HEK293 (cell line): Measurements from ENCODE around the gene IWS1.
"Not testable (repeated sequence)": the region's sequence is repeated elsewhere in the genome, so short reads cannot be mapped to it uniquely, and the experiment has no call there.

Source experiments
- CTCF ChIA-PET: fragments of 350-600 bp; formaldehyde crosslinking; extraction: SDS; loops from one replicate; lab custom pipeline; 2021; ENCODE audit warnings: antibody characterized with exemption; lab: Yijun Ruan, JAX
- POLR2A ChIA-PET: fragments of 300-600 bp; formaldehyde crosslinking; extraction: SDS; loops from one replicate; lab custom pipeline; 2020; ENCODE audit warnings: antibody characterized with exemption, inconsistent platforms; lab: Yijun Ruan, JAX
- H3K27ac ChIP-seq: fragments of 200-500 bp; sonication (Bioruptor generic); 2 replicates; pipeline ENCODE4 v1.5.1; 2014; ENCODE audit warnings: low read depth, low read length, control low read depth, inconsistent platforms; ENCODE audit errors: extremely low read depth
- H3K36me3 ChIP-seq, 2 experiments: fragments of 200-500 bp in 1 of 2; sonication (Bioruptor generic) in 1 of 2; 1 replicate in 1 of 2; 2 replicates in 1 of 2; pipeline ENCODE4 v1.5.1; 2014 to 2017; ENCODE audit warnings: inconsistent platforms in 2 of 2, low read length in 2 of 2; ENCODE audit not compliant: control insufficient read depth in 2 of 2, insufficient read depth in 1 of 2
- H3K4me1 ChIP-seq: fragments of 200-500 bp; sonication (Bioruptor generic); 2 replicates; pipeline ENCODE4 v1.5.1; 2014; ENCODE audit warnings: mild to moderate bottlenecking, low read length, inconsistent platforms; ENCODE audit not compliant: control insufficient read depth, insufficient read depth
- H3K4me3 ChIP-seq: 2 replicates; pipeline ENCODE4 v1.5.1; 2011; ENCODE audit warnings: low read depth, mild to moderate bottlenecking, control low read depth, low read length, moderate library complexity
- H3K9me3 ChIP-seq: fragments of 200-500 bp; sonication (Bioruptor generic); 2 replicates; pipeline ENCODE4 v1.5.1; 2014; ENCODE audit warnings: low read depth, low read length, inconsistent platforms; ENCODE audit not compliant: control insufficient read depth, insufficient read depth
- AEBP2 ChIP-seq: fragments of 450-650 bp; formaldehyde crosslinking; IDR thresholded peaks from 2 replicates; pipeline ENCODE4 v1.5.1; 2016; ENCODE audit warnings: missing biosample characterization, missing genetic modification characterization, borderline replicate concordance
- FEZF1 ChIP-seq: fragments of 450-650 bp; formaldehyde crosslinking; IDR thresholded peaks from 2 replicates; pipeline ENCODE4 v1.5.1; 2016; ENCODE audit warnings: missing biosample characterization, missing genetic modification characterization
- GLI2 ChIP-seq: fragments of 450-650 bp; formaldehyde crosslinking; IDR thresholded peaks from 2 replicates; pipeline ENCODE4; 2017; ENCODE audit warnings: missing biosample characterization, missing genetic modification characterization, low read depth, borderline replicate concordance
- HOXC10 ChIP-seq: sonication (generic); formaldehyde crosslinking; IDR thresholded peaks from 2 replicates; pipeline ENCODE4 v1.8.1; 2023; ENCODE audit warnings: mild to moderate bottlenecking, missing genetic modification reagents
- IKZF3 ChIP-seq: fragments of 450-650 bp; IDR thresholded peaks from 2 replicates; pipeline ENCODE4 v1.5.0; 2018; ENCODE audit warnings: missing biosample characterization, mild to moderate bottlenecking, missing genetic modification characterization, moderate library complexity
- KLF9 ChIP-seq: fragments of 450-650 bp; formaldehyde crosslinking; IDR thresholded peaks from 2 replicates; pipeline ENCODE4 v1.5.1; 2016; ENCODE audit warnings: missing biosample characterization, missing genetic modification characterization, low read depth
- PRDM10 ChIP-seq: fragments of 450-650 bp; formaldehyde crosslinking; IDR thresholded peaks from 2 replicates; pipeline ENCODE4 v1.5.1; 2016; ENCODE audit warnings: missing biosample characterization, missing genetic modification characterization
- SP2 ChIP-seq: fragments of 450-650 bp; formaldehyde crosslinking; IDR thresholded peaks from 2 replicates; pipeline ENCODE4 v1.5.1; 2016; ENCODE audit warnings: missing biosample characterization, missing genetic modification characterization
- SP3 ChIP-seq: fragments of 450-650 bp; formaldehyde crosslinking; IDR thresholded peaks from 2 replicates; pipeline ENCODE4 v1.5.1; 2016; ENCODE audit warnings: missing biosample characterization, missing genetic modification characterization
- YY1 ChIP-seq: fragments of 450-650 bp; formaldehyde crosslinking; IDR thresholded peaks from 2 replicates; pipeline ENCODE4 v1.5.1; 2018; ENCODE audit warnings: missing biosample characterization, missing genetic modification characterization
- ZBTB1 ChIP-seq: fragments of 450-650 bp; formaldehyde crosslinking; IDR thresholded peaks from 2 replicates; pipeline ENCODE4 v1.5.1; 2016; ENCODE audit warnings: missing biosample characterization, missing genetic modification characterization
- ZBTB20 ChIP-seq: fragments of 450-650 bp; formaldehyde crosslinking; IDR thresholded peaks from 2 replicates; pipeline ENCODE4 v1.5.1; 2016; ENCODE audit warnings: missing biosample characterization, missing genetic modification characterization
- ZNF169 ChIP-seq: fragments of 450-650 bp; formaldehyde crosslinking; IDR thresholded peaks from 2 replicates; pipeline ENCODE4 v1.5.1; 2016; ENCODE audit warnings: missing biosample characterization, missing genetic modification characterization
- ZNF19 ChIP-seq: fragments of 450-650 bp; formaldehyde crosslinking; IDR thresholded peaks from 2 replicates; pipeline ENCODE4; 2016; ENCODE audit warnings: missing biosample characterization, missing genetic modification characterization, low read depth
- ZNF223 ChIP-seq: fragments of 450-650 bp; formaldehyde crosslinking; IDR thresholded peaks from 2 replicates; pipeline ENCODE4 v1.5.1; 2016; ENCODE audit warnings: missing biosample characterization, missing genetic modification characterization
- ZNF311 ChIP-seq: fragments of 450-650 bp; formaldehyde crosslinking; IDR thresholded peaks from 2 replicates; pipeline ENCODE4 v1.5.1; 2017; ENCODE audit warnings: missing biosample characterization, missing genetic modification characterization, borderline replicate concordance
- ZNF350 ChIP-seq: fragments of 450-650 bp; formaldehyde crosslinking; IDR thresholded peaks from 2 replicates; pipeline ENCODE4 v1.5.0; 2017; ENCODE audit warnings: missing biosample characterization, mild to moderate bottlenecking, missing genetic modification characterization
- ZNF366 ChIP-seq: fragments of 450-650 bp; formaldehyde crosslinking; conservative IDR thresholded peaks from 2 replicates; pipeline ENCODE4 v1.5.1; 2016; ENCODE audit warnings: missing biosample characterization, missing genetic modification characterization
- ZNF426 ChIP-seq: fragments of 450-650 bp; formaldehyde crosslinking; IDR thresholded peaks from 2 replicates; pipeline ENCODE4 v1.5.1; 2017; ENCODE audit warnings: missing biosample characterization, missing genetic modification characterization, mild to moderate bottlenecking, inconsistent platforms, moderate library complexity
- ZNF558 ChIP-seq: fragments of 450-650 bp; formaldehyde crosslinking; IDR thresholded peaks from 2 replicates; pipeline ENCODE4 v1.5.1; 2016; ENCODE audit warnings: missing biosample characterization, missing genetic modification characterization
- ZNF610 ChIP-seq: fragments of 450-650 bp; formaldehyde crosslinking; IDR thresholded peaks from 2 replicates; pipeline ENCODE4 v1.5.1; 2016; ENCODE audit warnings: missing biosample characterization, missing genetic modification characterization, borderline replicate concordance
- ZNF776 ChIP-seq: fragments of 450-650 bp; formaldehyde crosslinking; IDR thresholded peaks from 2 replicates; pipeline ENCODE4 v1.5.0; 2017; ENCODE audit warnings: missing biosample characterization, missing genetic modification characterization, borderline replicate concordance
- ZSCAN16 ChIP-seq: fragments of 450-650 bp; formaldehyde crosslinking; IDR thresholded peaks from 2 replicates; pipeline ENCODE4 v1.5.1; 2016; ENCODE audit warnings: missing biosample characterization, missing genetic modification characterization
- TF ChIP-seq, protein P1 (sequence below): fragments of 450-650 bp; formaldehyde crosslinking; IDR thresholded peaks from 2 replicates; pipeline ENCODE4 v1.5.1; 2016; ENCODE audit warnings: missing biosample characterization, missing genetic modification characterization
- TF ChIP-seq, protein P2 (sequence below): fragments of 450-650 bp; formaldehyde crosslinking; IDR thresholded peaks from 2 replicates; pipeline ENCODE4 v1.5.1; 2016; ENCODE audit warnings: missing biosample characterization, missing genetic modification characterization

The IWS1 gene

DNA sequence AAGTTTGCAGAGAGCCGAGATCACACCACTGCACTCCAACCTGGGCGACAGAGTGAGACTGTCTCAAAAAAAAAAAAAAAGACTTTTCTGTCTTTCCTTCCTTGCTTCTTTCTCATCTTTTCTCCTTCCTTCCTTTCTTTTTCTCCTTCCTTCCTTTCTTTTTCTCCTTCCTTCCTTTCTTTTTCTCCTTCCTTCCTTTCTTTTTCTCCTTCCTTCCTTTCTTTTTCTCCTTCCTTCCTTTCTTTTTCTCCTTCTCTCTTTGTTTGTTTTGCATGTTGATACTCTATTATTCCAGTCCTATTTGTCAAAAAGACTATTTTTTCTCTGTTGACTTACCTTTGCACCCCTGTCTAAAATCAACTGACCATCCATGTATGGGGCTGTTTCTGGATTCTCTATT, 46.1 kb upstream of the IWS1 start:
- H3K27ac ChIP-seq, H3K36me3 ChIP-seq, CTCF ChIA-PET, H3K4me1 ChIP-seq, H3K4me3 ChIP-seq, POLR2A ChIA-PET, H3K9me3 ChIP-seq: not testable (repeated sequence)
- peak; percentile 60 for TF ChIP-seq ZNF366 (tag by site-specific recombination)

- CTCF ChIA-PET = no interaction called here
- H3K36me3 ChIP-seq = no peaks in the 10 kb centered on the region
- POLR2A ChIA-PET = no interaction called here
- TF ChIP-seq ZNF776 (tag by site-specific recombination) (no peak), YY1 (no peak), ZNF169 (tag by site-specific recombination) (no peak), ZBTB1 (tag by site-specific recombination) (no peak), ZNF350 (tag by site-specific recombination) (no peak), KLF9 (tag by site-specific recombination) (no peak), ZNF311 (no peak), HOXC10 (CRISPR knock-in tag) (no peak), SP2 (no peak), ZSCAN16 (no peak), ZBTB20 (tag by site-specific recombination) (no peak), IKZF3 (tag by site-specific recombination) (no peak), AEBP2 (no peak)
- no peaks in the 10 kb centered on the region for H3K9me3 ChIP-seq
- H3K4me3 ChIP-seq = no peak overlapping the region
- no peak overlapping the region for H3K27ac ChIP-seq
- no peaks in the 10 kb centered on the region for H3K4me1 ChIP-seq
These were observed 44.3 kb upstream of the IWS1 start for GRCh38 chr2:127570282-127571250.

DNA sequence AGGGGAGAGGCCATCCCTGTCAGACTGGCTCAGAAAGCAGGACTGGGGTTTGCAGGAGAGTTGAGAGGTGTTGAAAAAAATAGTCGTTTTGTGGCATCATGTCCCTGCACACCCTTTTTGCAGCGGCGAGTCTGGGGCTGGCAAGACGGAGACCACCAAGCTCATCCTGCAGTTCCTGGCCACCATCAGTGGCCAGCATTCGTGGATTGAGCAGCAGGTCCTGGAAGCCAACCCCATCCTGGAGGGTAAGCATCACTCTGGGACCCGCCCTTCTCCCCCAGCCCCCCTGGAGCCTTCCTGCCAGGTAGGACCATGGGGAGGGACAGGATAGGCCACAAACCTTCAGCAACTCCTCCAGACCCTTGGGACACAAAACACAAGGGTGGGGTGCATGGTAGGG, 43.4 kb upstream of the IWS1 start:
- ChIA-PET CTCF (interaction anchor here (0.6 kb wide), 1 partner anchor 370 kb away, joined by 6 read pairs; no protein-coding TSS in a partner anchor), POLR2A (no interaction called here)
- H3K9me3 ChIP-seq = no peaks in the 10 kb centered on the region
- H3K4me1 ChIP-seq = no peaks in the 10 kb centered on the region
- H3K27ac ChIP-seq = no peak overlapping the region
- H3K36me3 ChIP-seq = no peaks in the 10 kb centered on the region
- no peak overlapping the region for H3K4me3 ChIP-seq
- TF ChIP-seq, protein P1, sequence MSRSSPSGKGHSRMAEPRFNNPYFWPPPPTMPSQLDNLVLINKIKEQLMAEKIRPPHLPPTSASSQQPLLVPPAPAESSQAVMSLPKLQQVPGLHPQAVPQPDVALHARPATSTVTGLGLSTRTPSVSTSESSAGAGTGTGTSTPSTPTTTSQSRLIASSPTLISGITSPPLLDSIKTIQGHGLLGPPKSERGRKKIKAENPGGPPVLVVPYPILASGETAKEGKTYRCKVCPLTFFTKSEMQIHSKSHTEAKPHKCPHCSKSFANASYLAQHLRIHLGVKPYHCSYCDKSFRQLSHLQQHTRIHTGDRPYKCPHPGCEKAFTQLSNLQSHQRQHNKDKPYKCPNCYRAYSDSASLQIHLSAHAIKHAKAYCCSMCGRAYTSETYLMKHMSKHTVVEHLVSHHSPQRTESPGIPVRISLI (tag by site-specific recombination) = no peak
- TF ChIP-seq FEZF1 = no peak
- TF ChIP-seq ZNF558 (tag by site-specific recombination) = no peak
- TF ChIP-seq ZNF223 (tag by site-specific recombination) = no peak
- no peak for TF ChIP-seq SP3
- TF ChIP-seq GLI2 (tag by site-specific recombination) = no peak
- no peak for TF ChIP-seq ZNF19 (tag by site-specific recombination)
- TF ChIP-seq ZNF426 (tag by site-specific recombination) = no peak
- TF ChIP-seq, protein P2, sequence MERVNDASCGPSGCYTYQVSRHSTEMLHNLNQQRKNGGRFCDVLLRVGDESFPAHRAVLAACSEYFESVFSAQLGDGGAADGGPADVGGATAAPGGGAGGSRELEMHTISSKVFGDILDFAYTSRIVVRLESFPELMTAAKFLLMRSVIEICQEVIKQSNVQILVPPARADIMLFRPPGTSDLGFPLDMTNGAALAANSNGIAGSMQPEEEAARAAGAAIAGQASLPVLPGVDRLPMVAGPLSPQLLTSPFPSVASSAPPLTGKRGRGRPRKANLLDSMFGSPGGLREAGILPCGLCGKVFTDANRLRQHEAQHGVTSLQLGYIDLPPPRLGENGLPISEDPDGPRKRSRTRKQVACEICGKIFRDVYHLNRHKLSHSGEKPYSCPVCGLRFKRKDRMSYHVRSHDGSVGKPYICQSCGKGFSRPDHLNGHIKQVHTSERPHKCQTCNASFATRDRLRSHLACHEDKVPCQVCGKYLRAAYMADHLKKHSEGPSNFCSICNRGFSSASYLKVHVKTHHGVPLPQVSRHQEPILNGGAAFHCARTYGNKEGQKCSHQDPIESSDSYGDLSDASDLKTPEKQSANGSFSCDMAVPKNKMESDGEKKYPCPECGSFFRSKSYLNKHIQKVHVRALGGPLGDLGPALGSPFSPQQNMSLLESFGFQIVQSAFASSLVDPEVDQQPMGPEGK (tag by site-specific recombination) = no peak
- no peak for TF ChIP-seq PRDM10
- no peak for TF ChIP-seq ZNF610 (tag by site-specific recombination)
